SK-N-SH treated with all-trans-retinoic acid at 6 μM for 48 hours (cell line): Measurements from ENCODE around the gene KHK.

Experiments
- ARNTL ChIP-seq: fragments of 450-650 bp; formaldehyde crosslinking; IDR thresholded peaks from 2 replicates; pipeline ENCODE4 v1.5.0; 2020; ENCODE audit warnings: low read depth, mild to moderate bottlenecking, moderate library complexity, borderline replicate concordance
- ESRRG ChIP-seq: fragments of 250-450 bp; sonication (Bioruptor Pico); IDR thresholded peaks from 2 replicates; pipeline ENCODE4 v1.6.1; 2021; ENCODE audit warnings: mild to moderate bottlenecking
- ISL1 ChIP-seq: fragments of 250-450 bp; sonication (Bioruptor Pico); IDR thresholded peaks from 2 replicates; pipeline ENCODE4 v2.1.2; 2022; ENCODE audit warnings: mild to moderate bottlenecking, moderate library complexity
- PATZ1 ChIP-seq: fragments of 250-450 bp; sonication (Bioruptor Pico); IDR thresholded peaks from 2 replicates; pipeline ENCODE4 v1.8.0; 2020; ENCODE audit warnings: mild to moderate bottlenecking, moderate library complexity, borderline replicate concordance
- PPARA ChIP-seq: fragments of 250-450 bp; sonication (Bioruptor Pico); IDR thresholded peaks from 2 replicates; pipeline ENCODE4 v1.5.0; 2020; ENCODE audit warnings: mild to moderate bottlenecking, borderline replicate concordance
- SNAI2 ChIP-seq: fragments of 250-450 bp; sonication (Bioruptor Pico); IDR thresholded peaks from 2 replicates; pipeline ENCODE4 v1.5.0; 2020; ENCODE audit warnings: mild to moderate bottlenecking, moderate library complexity
- ZC3H10 ChIP-seq: fragments of 250-450 bp; sonication (Bioruptor Pico); IDR thresholded peaks from 2 replicates; pipeline ENCODE4 v1.5.1; 2021; ENCODE audit warnings: mild to moderate bottlenecking, moderate library complexity
- ZFP3 ChIP-seq: fragments of 250-450 bp; sonication (Bioruptor Pico); IDR thresholded peaks from 2 replicates; pipeline ENCODE4 v1.5.0; 2020; ENCODE audit warnings: mild to moderate bottlenecking, moderate library complexity
- ZFP30 ChIP-seq: fragments of 450-650 bp; formaldehyde crosslinking; IDR thresholded peaks from 2 replicates; pipeline ENCODE4 v1.5.0; 2022; ENCODE audit warnings: mild to moderate bottlenecking, moderate library complexity
- ZNF70 ChIP-seq: fragments of 450-650 bp; formaldehyde crosslinking; IDR thresholded peaks from 2 replicates; pipeline ENCODE4 v1.5.0; 2020; ENCODE audit warnings: mild to moderate bottlenecking, moderate library complexity

GRCh38 chr2:27057184-27057583 is 29.4 kb upstream of the KHK start:
- TF ChIP-seq ZFP3 (CRISPR knock-in tag): no peak
- TF ChIP-seq ARNTL (CRISPR knock-in tag): no peak
- TF ChIP-seq ZFP30: no peak
- no peak for TF ChIP-seq ESRRG (CRISPR knock-in tag)
- no peak for TF ChIP-seq PATZ1 (CRISPR knock-in tag)
- TF ChIP-seq ZC3H10 (CRISPR knock-in tag): no peak
- no peak for TF ChIP-seq SNAI2 (CRISPR knock-in tag)
- no peak for TF ChIP-seq PPARA (CRISPR knock-in tag)
- no peak for TF ChIP-seq ISL1 (CRISPR knock-in tag)
- TF ChIP-seq ZNF70 (CRISPR knock-in tag): no peak
